Left lung (tissue), 10 donors: ENCODE results near the gene TXK. TPM values are rescaled to one million over a fixed set of nuclear protein-coding genes. Genes with fewer than 3 reads are reported as not detected.

Source experiments
- ATAC-seq: fragments of 200-7000 bp; cut with Tn5 transposase; one replicate; pipeline ENCODE4 v1.9.1; 2020; ENCODE audit warnings: moderate library complexity
- DNase-seq, 4 donors: peaks; one replicate each; pipeline ENCODE4 v3.0.0-alpha.2; 2013 to 2020
- H3K27ac ChIP-seq, 2 donors: fragments of 200-600 bp; sonication (generic) in 1 of 2; one replicate each; pipeline versions ENCODE4 v1.5.0 to v1.8.0; 2020 to 2021
- H3K27me3 ChIP-seq, 2 donors: fragments of 200-600 bp; sonication (generic) in 1 of 2; one replicate each; pipeline versions ENCODE4 v1.5.0 to v1.8.0; 2020 to 2021
- H3K36me3 ChIP-seq, 2 donors: fragments of 200-600 bp; sonication (generic) in 1 of 2; one replicate each; pipeline versions ENCODE4 v1.5.0 to v1.8.0; 2020 to 2021
- H3K4me1 ChIP-seq, 2 donors: fragments of 200-600 bp; one replicate each; pipeline ENCODE4 v1.8.0; 2021
- H3K4me3 ChIP-seq, 2 donors: fragments of 200-600 bp; sonication (generic) in 1 of 2; one replicate each; pipeline versions ENCODE4 v1.5.0 to v1.8.0; 2020 to 2021; ENCODE audit warnings: mild to moderate bottlenecking in 1 of 2
- H3K9me3 ChIP-seq, 2 donors: fragments of 200-600 bp; sonication (generic) in 1 of 2; one replicate each; pipeline versions ENCODE4 v1.5.0 to v1.8.0; 2020 to 2021
- intact Hi-C, 2 donors: fragments of 100-400 bp; cut with DNase I; formaldehyde crosslinking; loops; one replicate each; pipeline versions ENCODE4 v1.11.2 to v1.14.2; 2022
- polyA plus RNA-seq, 6 donors: library from polyadenylated mRNA; unstranded; fragments of 120-200 nt; gene quantifications; one replicate each; pipeline ENCODE4 v1.2.1, GENCODE V29; 2013; ENCODE audit not compliant: insufficient read length in 6 of 6
- total RNA-seq, 2 donors: library from RNA; stranded (reverse); fragmentation: NEBNext Ultra II Directional; extraction: Animal tissue kit (Norgen Biotek cat#: 25700); gene quantifications; one replicate each; pipeline ENCODE4 v1.2.1, GENCODE V29; 2021
- TF ChIP-seq, protein P1 (sequence below), 2 donors: fragments of 200-600 bp; sonication (generic) in 1 of 2; IDR thresholded peaks; one replicate each; pipeline versions ENCODE4 v1.5.0 to v1.8.0; 2021; ENCODE audit warnings: antibody characterized with exemption in 2 of 2
- donor health status: DM: no; HTN: yes; CAD: no.
- donor health status: DM: no; HTN: no; CAD: no.

Gene TXK
- total and polyA plus RNA-seq, 8 donors: 2.4 to 5.5 (median 4.2) TPM

DNA sequence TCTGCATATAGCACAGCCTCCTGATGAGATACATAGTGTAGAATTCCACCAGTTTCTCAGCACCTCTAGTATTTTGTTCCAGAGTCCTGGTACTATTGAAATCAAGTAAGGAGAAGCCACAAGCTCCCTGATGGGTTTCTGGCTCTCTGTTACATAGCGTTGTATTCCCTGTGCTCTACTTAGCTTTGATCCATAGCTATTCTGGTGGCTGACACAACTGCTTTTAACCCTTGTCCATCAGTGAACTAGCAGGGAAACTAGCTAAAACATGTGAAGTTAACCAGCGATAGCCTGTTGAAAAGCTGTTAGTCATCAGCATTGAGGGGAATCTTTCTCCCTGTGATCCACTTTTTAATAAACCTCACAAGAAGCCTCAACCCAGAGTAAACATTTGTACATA is 90.5 kb downstream of the TXK start:
- Histone ChIP-seq H3K27me3 (peaks cover 0 to 50% of the 10 kb centered on the region in 2 donors), H3K4me3 (no peak overlapping the region), H3K27ac (no peak overlapping the region), H3K4me1 (peaks cover 0 to 16% of the 10 kb centered on the region in 2 donors), H3K36me3 (no peaks in the 10 kb centered on the region), H3K9me3 (no peaks in the 10 kb centered on the region)
- TF ChIP-seq, protein P1, sequence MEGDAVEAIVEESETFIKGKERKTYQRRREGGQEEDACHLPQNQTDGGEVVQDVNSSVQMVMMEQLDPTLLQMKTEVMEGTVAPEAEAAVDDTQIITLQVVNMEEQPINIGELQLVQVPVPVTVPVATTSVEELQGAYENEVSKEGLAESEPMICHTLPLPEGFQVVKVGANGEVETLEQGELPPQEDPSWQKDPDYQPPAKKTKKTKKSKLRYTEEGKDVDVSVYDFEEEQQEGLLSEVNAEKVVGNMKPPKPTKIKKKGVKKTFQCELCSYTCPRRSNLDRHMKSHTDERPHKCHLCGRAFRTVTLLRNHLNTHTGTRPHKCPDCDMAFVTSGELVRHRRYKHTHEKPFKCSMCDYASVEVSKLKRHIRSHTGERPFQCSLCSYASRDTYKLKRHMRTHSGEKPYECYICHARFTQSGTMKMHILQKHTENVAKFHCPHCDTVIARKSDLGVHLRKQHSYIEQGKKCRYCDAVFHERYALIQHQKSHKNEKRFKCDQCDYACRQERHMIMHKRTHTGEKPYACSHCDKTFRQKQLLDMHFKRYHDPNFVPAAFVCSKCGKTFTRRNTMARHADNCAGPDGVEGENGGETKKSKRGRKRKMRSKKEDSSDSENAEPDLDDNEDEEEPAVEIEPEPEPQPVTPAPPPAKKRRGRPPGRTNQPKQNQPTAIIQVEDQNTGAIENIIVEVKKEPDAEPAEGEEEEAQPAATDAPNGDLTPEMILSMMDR (IDR thresholded peaks at IDR 0.05): no peak
- ATAC-seq: no peak
- no peak for DNase-seq
- intact Hi-C loops: no loop called here

GRCh38 chr4:48042979-48043461 is 91.0 kb downstream of the TXK start:
- no peak for DNase-seq
- TF ChIP-seq, protein P1 (IDR thresholded peaks at IDR 0.05): no peak
- Histone ChIP-seq H3K9me3 (no peaks in the 10 kb centered on the region), H3K27ac (no peak overlapping the region), H3K4me1 (peaks cover 0 to 16% of the 10 kb centered on the region in 2 donors), H3K4me3 (no peak overlapping the region), H3K27me3 (peaks cover 0 to 45% of the 10 kb centered on the region in 2 donors), H3K36me3 (no peaks in the 10 kb centered on the region)
- intact Hi-C loops: no loop called here
- no peak for ATAC-seq

DNA sequence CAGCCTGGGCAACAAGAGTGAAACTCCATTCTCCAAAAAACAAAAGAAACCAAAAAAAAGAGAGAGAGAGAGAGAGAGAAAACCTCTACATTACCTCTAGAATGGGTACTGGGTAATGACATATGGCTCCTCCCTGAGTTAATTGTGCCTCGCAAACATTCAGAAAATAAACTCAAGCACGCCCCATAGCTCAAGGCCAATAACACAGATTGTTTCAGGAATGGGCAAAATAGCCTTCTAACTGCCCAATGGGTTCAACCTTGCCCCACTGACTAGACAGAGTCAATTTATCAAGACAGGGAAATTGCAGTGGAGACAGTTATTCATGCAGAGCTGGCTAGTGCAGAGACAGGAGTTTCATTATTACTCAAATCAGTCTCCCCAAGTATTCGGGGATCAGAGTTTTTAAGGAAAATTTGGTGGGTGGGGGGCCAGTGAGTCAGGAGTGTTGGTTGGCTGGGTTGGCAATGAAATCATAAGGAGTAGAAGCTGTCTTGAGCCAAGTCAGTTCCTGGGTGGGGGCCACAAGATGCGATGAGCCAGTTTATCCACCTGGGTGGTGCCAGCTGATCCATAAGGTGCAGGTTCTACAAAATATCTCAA is 92.4 kb downstream of the TXK start:
- Histone ChIP-seq H3K4me1 (peaks cover 0 to 2% of the 10 kb centered on the region in 2 donors), H3K9me3 (no peaks in the 10 kb centered on the region), H3K27me3 (peaks cover 0 to 31% of the 10 kb centered on the region in 2 donors), H3K4me3 (no peak overlapping the region), H3K36me3 (no peaks in the 10 kb centered on the region), H3K27ac (no peak overlapping the region)
- intact Hi-C loops: no loop called here
- ATAC-seq (no peak), DNase-seq (no peak)
- TF ChIP-seq, protein P1 (IDR thresholded peaks at IDR 0.05): no peak

DNA sequence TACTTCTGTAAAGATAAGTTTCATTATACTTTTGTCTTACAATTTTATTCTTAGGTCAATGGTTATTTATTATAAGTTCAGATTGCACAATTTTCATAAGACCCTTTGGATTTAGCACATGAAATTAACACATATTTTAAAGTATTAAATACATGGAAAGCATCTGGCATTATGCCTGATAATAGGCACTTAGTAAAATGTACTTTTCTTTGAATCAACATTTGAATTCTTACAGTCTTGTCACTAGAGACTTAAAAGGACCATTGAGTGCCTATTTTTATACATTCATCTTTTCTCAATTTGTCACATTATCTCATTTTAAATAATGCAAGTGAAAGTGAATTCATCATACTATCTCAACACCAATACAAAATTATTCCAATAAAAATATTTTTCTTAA is 94.5 kb downstream of the TXK start:
- Histone ChIP-seq H3K36me3 (no peaks in the 10 kb centered on the region), H3K27me3 (peaks cover 0 to 10% of the 10 kb centered on the region in 2 donors), H3K4me1 (no peaks in the 10 kb centered on the region), H3K27ac (no peak overlapping the region), H3K9me3 (no peaks in the 10 kb centered on the region), H3K4me3 (no peak overlapping the region)
- no peak for DNase-seq
- no peak for ATAC-seq
- TF ChIP-seq, protein P1 (IDR thresholded peaks at IDR 0.05): no peak
- intact Hi-C loops: no loop called here

GRCh38 chr4:48038666-48039065 is 95.4 kb downstream of the TXK start:
- DNase-seq (no peak), ATAC-seq (no peak)
- H3K9me3 ChIP-seq: no peaks in the 10 kb centered on the region
- peaks cover 0 to 8% of the 10 kb centered on the region in 2 donors for H3K27me3 ChIP-seq
- no peaks in the 10 kb centered on the region for H3K4me1 ChIP-seq
- H3K4me3 ChIP-seq: no peak overlapping the region
- no peaks in the 10 kb centered on the region for H3K36me3 ChIP-seq
- TF ChIP-seq, protein P1 (IDR thresholded peaks at IDR 0.05): no peak
- no peak overlapping the region for H3K27ac ChIP-seq
- intact Hi-C loops: no loop called here
